ENCODE measurements around the gene RTL10.

GRCh38 chr22:19832476-19833108 is 22.1 kb downstream of the RTL10 start:
- no peak for TF ChIP-seq POLR2AphosphoS5 (IDR thresholded peaks at IDR 0.05; ENCODE audit: low read depth, low read length)
- TF ChIP-seq REST (IDR thresholded peaks at IDR 0.05; ENCODE audit: insufficient read depth in 1 of 2, low read depth in 2 of 2, low read length in 2 of 2), result no peak
- TF ChIP-seq SIN3A (IDR thresholded peaks at IDR 0.05; ENCODE audit: borderline replicate concordance, insufficient read depth, low read length), result no peak
